GM10248 (cell line): ENCODE results near the gene ASB2.

Experiments used
- CTCF ChIA-PET: fragments of 300-600 bp; sonication (Branson Sonifier 250); formaldehyde crosslinking; extraction: SDS; loops from one replicate; lab custom pipeline; 2021; ENCODE audit warnings: antibody characterized with exemption; lab: Yijun Ruan, JAX
- POLR2A ChIA-PET: fragments of 350-650 bp; sonication (Branson Sonifier 250); formaldehyde crosslinking; extraction: SDS; loops from one replicate; lab custom pipeline; 2020; ENCODE audit warnings: antibody characterized with exemption; lab: Yijun Ruan, JAX
- DNase-seq: peaks from one replicate; pipeline ENCODE4 v3.0.0; 2012; ENCODE audit errors: extremely low spot score
- CTCF ChIP-seq: IDR thresholded peaks from 2 replicates; pipeline ENCODE4 v1.5.1; 2012; ENCODE audit warnings: mild to moderate bottlenecking, low read depth; ENCODE audit errors: extremely low read depth, missing control alignments, control extremely low read depth

ASB2 gene

DNA sequence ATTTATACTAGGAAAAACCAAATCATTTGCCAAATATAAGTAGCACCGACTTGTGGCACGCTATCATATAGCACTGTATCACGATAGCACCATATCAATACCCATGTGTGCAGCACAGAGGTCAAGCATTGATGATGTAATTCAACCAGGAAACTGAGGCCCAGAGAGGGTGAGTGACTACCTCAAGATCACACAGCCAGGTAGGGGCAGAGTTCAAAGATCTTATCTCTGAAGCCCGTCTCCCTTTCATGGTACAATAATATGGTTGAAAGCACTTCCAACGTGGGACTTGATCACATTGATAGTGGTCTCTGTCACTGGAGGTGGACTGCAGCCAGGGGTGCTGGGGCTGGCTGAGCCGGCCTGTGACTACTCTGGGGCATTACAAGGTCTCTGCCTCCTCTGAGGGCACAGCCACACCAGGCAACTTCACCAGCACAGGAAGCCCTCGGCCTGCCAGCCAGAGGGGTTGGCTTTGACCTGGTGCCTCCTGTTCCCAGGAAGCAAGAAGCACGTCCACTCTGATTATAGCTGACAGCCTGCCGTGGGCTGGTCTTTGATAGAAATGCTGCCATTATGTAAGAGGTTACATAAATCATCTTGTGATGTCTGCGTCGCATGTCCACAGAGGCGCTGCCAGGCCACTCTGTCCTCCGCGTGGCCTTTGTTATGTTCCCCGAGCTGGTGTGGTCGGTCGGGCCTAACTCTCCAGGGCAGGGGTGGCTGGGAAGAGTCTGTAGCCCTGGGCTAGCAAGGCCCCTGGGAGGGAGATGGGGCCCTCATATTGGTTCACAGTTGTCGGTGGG lies 55.2 kb downstream of the ASB2 start:
- POLR2A ChIA-PET = no interaction called here
- no peak for DNase-seq
- CTCF ChIA-PET = interaction anchor here (1.5 to 1.8 kb wide), 2 partner anchors 14 to 26 kb away, joined by 4 read pairs; no protein-coding TSS in a partner anchor
- no peak for TF ChIP-seq CTCF

- CTCF ChIA-PET = interaction anchor here (1.6 to 1.8 kb wide), 2 partner anchors 10 to 22 kb away, joined by 5 to 9 read pairs; no protein-coding TSS in a partner anchor
- no peak for TF ChIP-seq CTCF
- POLR2A ChIA-PET = no interaction called here
- no peak for DNase-seq
Observed at GRCh38 chr14:93917141-93917540, 59.2 kb downstream of the ASB2 start.

GRCh38 chr14:93916498-93916897 lies 59.9 kb downstream of the ASB2 start:
- CTCF ChIA-PET = interaction anchor here (1.6 to 1.8 kb wide), 2 partner anchors 9 to 23 kb away, joined by 5 to 9 read pairs; no protein-coding TSS in a partner anchor
- no peak for TF ChIP-seq CTCF
- DNase-seq = no peak
- POLR2A ChIA-PET = no interaction called here

- POLR2A ChIA-PET = no interaction called here
- TF ChIP-seq CTCF = no peak
- CTCF ChIA-PET = interaction anchor here (0.6 to 1.9 kb wide), 4 partner anchors 9 to 261 kb away, joined by 3 to 11 read pairs (median 6); no protein-coding TSS in a partner anchor
- no peak for DNase-seq
Observed at GRCh38 chr14:93915800-93916199, 60.6 kb downstream of the ASB2 start.

- ChIA-PET POLR2A (no interaction called here), CTCF (interaction anchor here (0.6 to 1.9 kb wide), 6 partner anchors 9 to 260 kb away, joined by 3 to 11 read pairs (median 6); no protein-coding TSS in a partner anchor)
- no peak for DNase-seq
- TF ChIP-seq CTCF = no peak
Observed at GRCh38 chr14:93915070-93915705, 61.2 kb downstream of the ASB2 start.

- no peak for TF ChIP-seq CTCF
- no peak for DNase-seq
Observed at GRCh38 chr14:93914278-93914677, 62.1 kb downstream of the ASB2 start.

More at GRCh38 chr14:93914278-93914677, 62.1 kb downstream of the ASB2 start:
- ChIA-PET CTCF (interaction anchor here (1.3 to 1.9 kb wide), 4 partner anchors 8 to 26 kb away, joined by 3 to 11 read pairs (median 6); no protein-coding TSS in a partner anchor), POLR2A (no interaction called here)
